ENCODE results near the gene IGFBPL1.
"Not testable (repeated sequence)": the region's sequence is repeated elsewhere in the genome, so short reads cannot be mapped to it uniquely, and the experiment has no call there.

IGFBPL1 gene

DNA sequence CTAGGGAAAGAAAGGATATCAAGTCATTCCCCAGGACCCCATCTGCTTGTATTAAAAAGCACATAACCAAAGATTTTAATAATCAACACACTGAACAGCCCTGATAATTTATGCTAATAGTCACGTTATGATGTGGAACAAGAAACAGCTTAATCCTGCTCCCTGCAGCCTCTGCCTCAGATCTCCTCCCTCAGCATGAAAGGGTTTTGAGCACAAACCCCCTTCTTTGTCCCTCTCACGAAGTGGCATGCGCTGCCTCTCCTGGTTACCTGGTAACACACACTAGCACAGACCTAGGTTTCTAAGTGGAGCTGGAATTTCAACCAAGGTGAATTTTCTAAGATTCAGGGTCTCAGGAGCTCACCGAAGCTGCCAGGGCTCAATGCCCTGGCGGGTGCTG, 5.1 kb downstream of the IGFBPL1 start:
- CTCF ChIA-PET = interaction anchor here (1.4 kb wide), 1 partner anchor 13 kb away, joined by 3 read pairs; no protein-coding TSS in a partner anchor
- H3K4me3 Mint-ChIP-seq = no peak overlapping the region

DNA sequence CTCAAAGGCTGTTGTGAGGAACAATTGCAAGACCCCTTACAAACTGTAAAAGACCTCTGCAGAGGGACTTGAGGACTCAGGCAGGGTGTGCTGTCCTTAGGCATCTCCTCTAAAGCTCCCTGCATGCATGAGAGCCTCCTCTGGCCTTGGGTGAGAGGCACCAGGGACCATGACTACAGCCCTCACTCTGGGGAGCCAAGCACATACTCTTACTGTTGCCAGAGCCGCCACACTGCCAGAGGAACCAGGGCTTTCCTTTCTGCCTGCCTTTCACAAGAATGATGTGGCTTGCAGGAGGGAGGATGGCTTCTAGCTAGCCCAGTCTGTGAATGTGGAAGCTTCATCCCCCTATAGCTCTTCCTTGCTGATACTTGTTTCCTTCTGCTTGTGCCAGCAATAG, 5.9 kb downstream of the IGFBPL1 start:
- peaks cover 33% of the 10 kb centered on the region for H3K27me3 Mint-ChIP-seq

More for the DNA sequence above, 5.1 kb downstream of the IGFBPL1 start:
- peaks cover 39% of the 10 kb centered on the region for H3K27me3 Mint-ChIP-seq
- no peaks in the 10 kb centered on the region for H3K9me3 Mint-ChIP-seq
- H3K36me3 Mint-ChIP-seq = no peaks in the 10 kb centered on the region
- no peak overlapping the region for H3K27ac Mint-ChIP-seq
- no peak for DNase-seq
- H3K4me1 Mint-ChIP-seq = no peaks in the 10 kb centered on the region

DNA sequence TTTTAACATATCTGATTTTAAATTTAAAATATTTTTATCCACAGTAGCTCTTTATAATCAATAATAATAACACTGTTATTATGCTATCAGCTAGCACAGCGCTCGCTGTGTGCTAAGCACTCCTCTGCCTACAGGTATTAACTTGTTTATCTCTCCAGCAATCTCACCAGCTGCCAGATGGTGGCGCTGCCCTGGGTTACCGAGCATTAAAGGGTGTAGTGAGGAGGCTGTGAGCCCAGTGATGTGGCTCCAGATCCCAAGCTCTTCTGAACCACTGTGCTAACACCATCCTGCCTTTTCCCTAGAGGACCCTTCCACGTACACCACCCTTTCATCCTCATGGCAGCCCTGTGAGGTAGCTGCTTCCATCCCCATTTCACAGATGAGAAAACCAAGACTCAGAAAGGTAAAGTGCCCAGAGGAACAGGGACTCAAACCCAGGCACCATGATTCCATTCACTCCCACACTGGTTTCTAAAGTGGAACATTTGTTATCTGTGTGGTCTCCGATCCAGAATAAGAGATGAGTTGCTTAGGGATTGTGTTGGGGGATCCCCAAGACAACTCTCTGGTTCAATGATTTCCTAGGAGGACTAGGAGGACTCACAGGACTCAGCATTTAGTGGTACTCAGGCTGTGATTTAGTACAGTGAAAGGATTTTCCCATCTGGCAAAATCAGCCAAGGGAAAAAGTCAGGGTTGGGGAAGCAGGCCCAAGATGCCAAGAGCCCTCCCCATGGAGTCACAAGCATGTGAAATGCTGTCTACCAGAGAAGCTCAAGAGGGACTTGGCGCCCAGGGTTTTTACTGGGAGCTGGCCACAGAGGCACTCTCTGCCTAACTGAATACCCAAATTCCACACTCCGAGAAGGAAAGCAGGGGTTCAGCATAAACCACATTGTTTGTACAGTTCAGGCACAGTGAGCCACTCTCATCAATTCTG, 7.0 kb downstream of the IGFBPL1 start:
- Mint-ChIP-seq H3K9me3 (no peaks in the 10 kb centered on the region), H3K4me1 (no peaks in the 10 kb centered on the region), H3K27ac (no peak overlapping the region), H3K27me3 (peaks cover 23% of the 10 kb centered on the region), H3K36me3 (no peaks in the 10 kb centered on the region), H3K4me3 (no peak overlapping the region)
- peak; percentile 65 for DNase-seq
- CTCF ChIA-PET = interaction anchor here (0.9 to 2.3 kb wide), 9 partner anchors 11 to 515 kb away, joined by 3 to 9 read pairs (median 5); no protein-coding TSS in a partner anchor

More for the DNA sequence above, 5.9 kb downstream of the IGFBPL1 start:
- DNase-seq = no peak
- CTCF ChIA-PET = interaction anchor here (1.5 to 2.3 kb wide), 2 partner anchors 12 to 15 kb away, joined by 3 to 9 read pairs; no protein-coding TSS in a partner anchor
- no peaks in the 10 kb centered on the region for H3K4me1 Mint-ChIP-seq
- H3K36me3 Mint-ChIP-seq = no peaks in the 10 kb centered on the region
- H3K27ac Mint-ChIP-seq = no peak overlapping the region
- H3K4me3 Mint-ChIP-seq = no peak overlapping the region
- H3K9me3 Mint-ChIP-seq = no peaks in the 10 kb centered on the region

DNA sequence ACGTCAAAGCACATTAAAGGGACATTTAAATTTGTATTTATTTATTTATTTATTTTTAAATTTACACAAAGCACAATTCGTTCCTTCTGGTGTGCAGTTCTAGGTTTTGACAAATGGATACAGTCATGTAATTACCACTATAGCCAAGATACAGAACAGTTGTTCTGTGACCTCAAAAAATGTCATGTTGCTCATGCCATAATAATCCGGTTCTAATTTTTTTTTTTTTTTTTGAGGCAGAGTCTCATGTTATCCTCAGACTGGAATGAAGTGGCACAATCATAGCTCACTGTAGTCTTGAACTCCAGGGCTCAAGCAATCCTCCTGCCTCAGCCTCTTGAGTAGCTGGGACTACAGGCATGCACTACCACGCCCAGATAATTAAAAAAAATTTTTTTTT, 7.8 kb downstream of the IGFBPL1 start:
- H3K9me3 Mint-ChIP-seq = no peaks in the 10 kb centered on the region
- no peaks in the 10 kb centered on the region for H3K4me1 Mint-ChIP-seq
- no peak overlapping the region for H3K4me3 Mint-ChIP-seq
- H3K27me3 Mint-ChIP-seq = peaks cover 15% of the 10 kb centered on the region
- H3K27ac Mint-ChIP-seq = no peak overlapping the region
- DNase-seq = no peak
- H3K36me3 Mint-ChIP-seq = no peaks in the 10 kb centered on the region
- CTCF ChIA-PET = interaction anchor here (0.9 to 2.3 kb wide), 8 partner anchors 12 to 514 kb away, joined by 3 to 9 read pairs (median 5); no protein-coding TSS in a partner anchor

DNA sequence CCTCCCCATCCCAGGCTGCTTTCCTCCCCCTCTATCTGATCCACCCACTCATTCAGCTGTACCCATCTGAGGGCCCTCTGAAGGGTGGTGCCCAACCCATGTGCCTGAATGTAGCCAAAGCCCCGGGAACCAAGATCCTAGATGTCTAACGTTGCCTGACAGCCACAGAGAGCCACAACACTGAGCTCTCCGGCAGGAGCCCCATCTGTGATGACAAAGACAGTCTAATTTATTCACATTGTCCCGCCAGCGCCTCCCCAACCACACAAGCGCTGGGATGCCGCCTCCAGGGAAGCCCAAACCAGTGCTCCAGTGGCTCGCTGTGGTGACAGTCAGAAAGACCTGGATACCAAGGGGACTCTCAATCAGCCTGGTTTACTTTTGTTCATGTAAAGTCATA, 8.4 kb downstream of the IGFBPL1 start:
- no peaks in the 10 kb centered on the region for H3K4me1 Mint-ChIP-seq
- H3K36me3 Mint-ChIP-seq = no peaks in the 10 kb centered on the region
- no peak for DNase-seq
- CTCF ChIA-PET = interaction anchor here (1.1 kb wide), 1 partner anchor 15 kb away, joined by 5 read pairs; no protein-coding TSS in a partner anchor
- H3K4me3 Mint-ChIP-seq = no peak overlapping the region
- H3K9me3 Mint-ChIP-seq = no peaks in the 10 kb centered on the region
- H3K27ac Mint-ChIP-seq = no peak overlapping the region
- peaks cover 12% of the 10 kb centered on the region for H3K27me3 Mint-ChIP-seq

DNA sequence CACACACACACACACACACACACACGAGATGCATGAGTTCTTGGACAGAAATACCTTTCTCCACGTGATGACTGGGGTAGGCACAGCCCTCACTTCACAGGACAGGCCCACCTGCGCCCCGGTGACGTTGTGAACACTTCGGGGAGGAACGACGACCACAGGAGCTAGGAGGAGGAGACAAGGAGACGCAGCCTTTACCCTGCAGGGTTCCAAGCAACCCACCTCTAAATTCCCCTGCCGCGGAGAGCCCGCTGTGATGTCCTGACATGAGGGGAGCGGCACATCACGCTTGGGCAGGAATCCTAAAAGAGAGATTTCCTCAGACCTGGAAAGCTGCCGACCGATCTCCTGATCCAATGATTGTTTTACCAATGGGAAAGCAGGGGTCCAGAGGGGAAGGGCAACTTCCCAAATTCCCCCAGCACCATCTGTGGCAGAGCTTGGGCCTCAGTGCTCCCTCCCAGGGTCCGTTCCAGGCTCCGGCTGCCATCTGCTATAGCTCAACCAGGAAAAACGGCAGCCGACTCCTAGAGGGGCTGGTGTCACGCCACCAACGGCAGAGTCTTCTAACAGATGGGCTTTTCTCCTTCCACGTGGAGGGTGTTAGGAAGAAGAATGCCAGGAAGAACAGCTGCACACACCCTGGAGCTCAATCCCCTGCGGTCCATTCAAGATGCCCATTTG, 10.1 kb downstream of the IGFBPL1 start:
- H3K27me3 Mint-ChIP-seq = peaks cover 8% of the 10 kb centered on the region

DNA sequence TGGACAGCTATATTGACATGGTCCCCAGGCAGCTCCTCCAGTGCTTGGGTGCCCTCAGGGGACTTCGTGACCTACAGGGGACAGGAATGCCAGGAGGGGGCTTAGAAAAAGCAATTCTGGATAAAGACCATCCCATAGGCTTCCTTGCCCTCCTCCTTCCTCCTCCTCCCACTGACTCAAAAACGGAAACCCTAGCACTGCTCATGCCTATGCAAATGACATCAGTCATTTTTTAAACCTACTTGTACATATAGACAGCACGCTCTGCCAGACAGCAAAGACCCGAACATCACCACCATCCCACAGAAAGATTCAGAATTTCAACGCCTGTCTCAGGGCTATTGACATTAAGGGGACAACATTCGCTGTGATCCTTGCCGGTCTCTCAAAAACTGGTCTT, 11.0 kb downstream of the IGFBPL1 start:
- no peak overlapping the region for H3K27ac Mint-ChIP-seq
- no peak overlapping the region for H3K4me3 Mint-ChIP-seq
- no peaks in the 10 kb centered on the region for H3K36me3 Mint-ChIP-seq
- no peaks in the 10 kb centered on the region for H3K9me3 Mint-ChIP-seq
- CTCF ChIA-PET = interaction anchor here (1.2 kb wide), 1 partner anchor 20 kb away, joined by 4 read pairs; no protein-coding TSS in a partner anchor
- no peaks in the 10 kb centered on the region for H3K4me1 Mint-ChIP-seq
- peaks cover 8% of the 10 kb centered on the region for H3K27me3 Mint-ChIP-seq
- no peak for DNase-seq

More for the DNA sequence above, 10.1 kb downstream of the IGFBPL1 start:
- CTCF ChIA-PET = no interaction called here
- H3K27ac Mint-ChIP-seq = no peak overlapping the region
- no peaks in the 10 kb centered on the region for H3K9me3 Mint-ChIP-seq
- no peak for DNase-seq
- H3K4me3 Mint-ChIP-seq = no peak overlapping the region
- H3K36me3 Mint-ChIP-seq = no peaks in the 10 kb centered on the region
- H3K4me1 Mint-ChIP-seq = no peaks in the 10 kb centered on the region

DNA sequence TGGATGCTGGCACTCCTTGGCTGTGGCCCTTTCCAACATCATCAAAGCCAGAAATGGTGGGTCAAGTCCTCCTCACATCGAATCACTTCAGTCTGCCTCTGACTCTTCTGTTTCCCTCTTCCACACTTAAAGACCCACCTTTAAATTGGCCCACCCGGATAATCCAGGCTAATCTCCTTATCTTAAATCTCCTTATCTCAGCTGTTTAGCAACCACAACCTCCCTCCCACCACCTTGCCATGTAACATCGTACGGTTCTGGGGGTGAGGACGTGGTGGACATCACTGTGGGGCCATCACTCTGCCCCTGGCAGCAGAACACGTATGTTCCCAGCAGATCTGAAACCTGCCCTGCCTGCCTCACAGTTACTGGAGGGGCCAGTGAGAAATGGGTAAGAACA, 11.5 kb downstream of the IGFBPL1 start:
- H3K4me1 Mint-ChIP-seq = no peaks in the 10 kb centered on the region
- no peaks in the 10 kb centered on the region for H3K9me3 Mint-ChIP-seq
- H3K4me3 Mint-ChIP-seq = no peak overlapping the region
- peaks cover 8% of the 10 kb centered on the region for H3K27me3 Mint-ChIP-seq
- DNase-seq = no peak
- CTCF ChIA-PET = interaction anchor here (1.2 kb wide), 1 partner anchor 21 kb away, joined by 4 read pairs; no protein-coding TSS in a partner anchor
- no peak overlapping the region for H3K27ac Mint-ChIP-seq
- H3K36me3 Mint-ChIP-seq = no peaks in the 10 kb centered on the region

DNA sequence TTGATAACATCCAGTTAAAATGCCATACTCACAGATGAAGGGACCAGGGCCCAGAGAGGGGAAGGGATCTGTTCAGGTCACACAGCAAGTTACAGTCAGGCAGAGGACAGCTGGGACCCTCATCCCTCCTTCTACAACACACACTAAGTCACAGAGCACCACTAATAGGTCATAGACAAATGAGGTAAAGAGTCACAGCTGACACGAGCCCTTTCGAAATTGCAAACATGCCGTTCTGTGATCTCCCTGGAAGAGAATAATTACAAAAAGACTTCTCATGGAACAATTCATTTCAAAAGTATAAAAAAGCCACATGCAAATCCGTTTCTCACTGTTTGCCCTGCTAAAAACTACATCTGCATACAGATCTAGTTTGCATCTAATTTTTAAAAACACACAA, 15.5 kb downstream of the IGFBPL1 start:
- no peaks in the 10 kb centered on the region for H3K4me1 Mint-ChIP-seq
- H3K27me3 Mint-ChIP-seq = peaks cover 15% of the 10 kb centered on the region
- CTCF ChIA-PET = interaction anchor here (1.4 kb wide), 1 partner anchor 25 kb away, joined by 3 read pairs; no protein-coding TSS in a partner anchor
- no peaks in the 10 kb centered on the region for H3K9me3 Mint-ChIP-seq
- no peak overlapping the region for H3K4me3 Mint-ChIP-seq
- no peaks in the 10 kb centered on the region for H3K36me3 Mint-ChIP-seq
- no peak overlapping the region for H3K27ac Mint-ChIP-seq
- no peak for DNase-seq

DNA sequence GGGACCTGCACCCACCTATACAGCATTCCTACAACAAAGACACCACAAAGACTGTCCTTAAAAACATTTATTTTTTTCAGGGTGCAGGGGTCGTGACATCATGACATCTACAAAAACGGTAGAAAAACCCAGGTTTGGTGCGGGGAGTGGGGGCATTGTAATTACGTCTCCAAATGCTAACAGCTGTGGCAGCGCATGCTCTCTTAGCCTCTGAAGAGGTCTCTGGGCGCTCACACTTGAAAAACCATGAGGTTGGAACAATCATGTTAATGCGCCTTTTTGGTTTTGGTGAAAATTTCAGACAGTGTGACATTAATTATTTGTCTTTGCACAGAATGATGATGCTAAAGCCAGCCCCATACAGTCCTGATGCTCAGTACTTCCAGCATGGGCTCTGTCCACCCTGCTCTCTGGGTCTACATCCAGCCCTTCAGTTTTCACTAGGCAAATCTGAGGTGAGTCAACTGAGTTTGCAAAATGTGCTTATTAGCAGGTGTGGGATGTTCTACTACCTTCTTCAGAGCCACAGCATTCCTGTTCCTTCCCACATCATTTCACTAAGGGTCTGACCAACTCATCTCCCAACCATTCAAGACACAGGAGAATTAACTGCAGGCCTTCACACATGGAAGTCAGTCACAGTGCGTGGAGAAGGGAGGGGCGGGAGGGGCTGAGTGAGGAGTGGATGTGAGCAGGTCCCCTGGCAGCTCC, 17.6 kb downstream of the IGFBPL1 start:
- Mint-ChIP-seq H3K27me3 (peaks cover 19% of the 10 kb centered on the region), H3K36me3 (no peaks in the 10 kb centered on the region), H3K4me3 (no peak overlapping the region), H3K27ac (no peak overlapping the region), H3K9me3 (no peaks in the 10 kb centered on the region), H3K4me1 (no peaks in the 10 kb centered on the region)
- DNase-seq = no peak
- CTCF ChIA-PET = no interaction called here

DNA sequence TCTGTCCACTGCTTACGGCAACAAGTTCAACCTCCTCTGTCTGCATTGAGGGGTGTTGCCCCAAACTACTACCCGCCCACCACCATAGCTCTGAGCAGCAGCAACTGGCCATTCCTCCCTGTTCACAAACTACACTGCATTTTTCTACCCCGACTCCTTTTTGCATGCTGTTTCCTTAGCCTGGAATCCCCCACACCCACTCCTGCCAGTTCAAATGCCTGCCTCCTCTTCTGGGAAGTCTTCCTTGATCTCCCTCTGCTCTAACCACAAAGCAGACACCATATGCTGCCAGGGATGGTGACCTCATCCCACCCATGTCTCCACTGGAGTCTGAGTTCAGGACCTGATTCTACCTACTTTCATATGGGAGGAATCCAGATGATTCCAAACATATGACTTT, 18.5 kb downstream of the IGFBPL1 start:
- no peaks in the 10 kb centered on the region for H3K4me1 Mint-ChIP-seq
- peaks cover 18% of the 10 kb centered on the region for H3K27me3 Mint-ChIP-seq
- no peak for DNase-seq
- no peak overlapping the region for H3K27ac Mint-ChIP-seq
- CTCF ChIA-PET = no interaction called here
- H3K9me3 Mint-ChIP-seq = no peaks in the 10 kb centered on the region
- H3K4me3 Mint-ChIP-seq = no peak overlapping the region
- H3K36me3 Mint-ChIP-seq = no peaks in the 10 kb centered on the region

DNA sequence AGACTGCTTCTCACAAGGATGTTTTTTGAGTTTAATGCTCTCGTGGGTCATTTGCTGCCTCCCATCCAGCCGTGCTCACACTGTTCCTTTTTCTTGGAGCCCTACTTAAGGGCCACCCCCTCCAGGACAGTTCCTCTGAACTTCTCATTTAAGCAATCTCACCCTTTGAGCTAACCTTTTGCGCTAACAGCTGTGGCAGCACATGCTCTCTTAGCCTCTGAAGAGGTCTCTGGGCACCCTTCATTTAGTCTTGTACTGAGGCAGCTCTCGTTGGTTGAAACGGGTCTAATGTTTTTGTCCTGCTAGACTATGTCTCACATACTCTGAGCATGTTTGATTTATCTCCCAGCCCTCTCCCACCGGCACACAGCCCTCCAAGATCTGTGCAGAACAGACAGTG, 19.9 kb downstream of the IGFBPL1 start:
- Mint-ChIP-seq H3K27me3 (peaks cover 16% of the 10 kb centered on the region), H3K4me1 (no peaks in the 10 kb centered on the region), H3K4me3 (no peak overlapping the region), H3K27ac (no peak overlapping the region), H3K36me3 (no peaks in the 10 kb centered on the region), H3K9me3 (no peaks in the 10 kb centered on the region)
- CTCF ChIA-PET = interaction anchor here (0.8 to 1.6 kb wide), 2 partner anchors 12 to 34 kb away, joined by 4 to 5 read pairs; no protein-coding TSS in a partner anchor
- DNase-seq = no peak

DNA sequence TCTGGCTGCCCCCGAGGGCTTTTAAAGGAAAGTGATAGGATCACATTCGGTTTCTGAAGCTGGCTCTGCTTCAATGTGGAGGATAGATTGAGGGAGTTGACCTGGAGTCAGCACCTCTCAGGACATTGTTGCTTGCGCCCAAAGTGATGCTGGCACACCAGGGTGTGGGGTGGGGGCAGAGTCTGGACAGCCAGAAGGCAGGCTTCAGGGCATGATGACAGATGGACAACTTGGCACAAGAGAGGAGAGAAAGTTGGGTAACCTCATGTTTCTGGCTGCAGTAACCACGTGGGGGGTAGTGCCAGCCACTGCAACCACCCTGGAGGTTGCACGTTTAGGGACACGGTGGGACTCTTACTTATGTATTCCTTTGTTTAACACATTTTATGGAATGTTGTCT, 22.3 kb downstream of the IGFBPL1 start:
- Mint-ChIP-seq H3K27ac (no peak overlapping the region), H3K4me3 (no peak overlapping the region), H3K9me3 (no peaks in the 10 kb centered on the region), H3K4me1 (no peaks in the 10 kb centered on the region), H3K27me3 (peaks cover 16% of the 10 kb centered on the region), H3K36me3 (peaks cover 6% of the 10 kb centered on the region)
- CTCF ChIA-PET = interaction anchor here (1.3 to 1.6 kb wide), 3 partner anchors 29 to 488 kb away, joined by 3 to 6 read pairs (median 5); no protein-coding TSS in a partner anchor
- no peak for DNase-seq

DNA sequence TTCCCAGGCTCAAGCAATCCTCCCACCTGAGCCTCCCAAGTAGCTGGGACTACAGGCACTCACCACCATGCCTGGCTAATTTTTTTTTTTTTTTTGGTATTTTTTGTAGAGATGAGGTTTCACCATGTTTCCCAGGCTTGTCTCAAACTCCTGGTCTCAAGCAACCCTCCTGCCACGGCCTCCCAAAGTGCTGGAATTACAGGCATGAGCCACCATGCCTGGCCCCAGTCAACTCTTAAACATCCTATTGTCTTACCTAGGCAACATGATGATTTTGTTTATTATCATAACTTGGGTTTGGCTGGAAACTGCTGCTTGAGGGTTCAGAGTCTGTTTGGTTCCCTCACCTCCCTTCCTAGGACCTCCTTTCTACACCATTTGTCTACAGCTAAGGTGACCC, 25.1 kb downstream of the IGFBPL1 start:
- peaks cover 21% of the 10 kb centered on the region for H3K36me3 Mint-ChIP-seq
- H3K27ac Mint-ChIP-seq, CTCF ChIA-PET, H3K27me3 Mint-ChIP-seq, H3K4me1 Mint-ChIP-seq, H3K9me3 Mint-ChIP-seq, DNase-seq, H3K4me3 Mint-ChIP-seq: not testable (repeated sequence)

Measured in activated naive CD4-positive, alpha-beta T cell treated with anti-CD3 and anti-CD28 coated beads, Interleukin-2, amount 10 ng/mL, durations not matched to agents 7 days and 5 days (primary cell).